MM.1S (cell line): ENCODE results near the gene FAM120B.

Experiments used
- DNase-seq: peaks from one replicate; pipeline ENCODE4 v3.0.0-alpha.2; 2015
- H2AFZ ChIP-seq: fragments of 300-600 bp; sonication (generic); 2 replicates; pipeline ENCODE4 v1.6.0; 2016; ENCODE audit warnings: antibody characterized with exemption, low read length
- H3F3A ChIP-seq: fragments of 300-600 bp; sonication (generic); 2 replicates; pipeline ENCODE4 v1.6.1; 2016; ENCODE audit warnings: mild to moderate bottlenecking, antibody characterized with exemption, low read length, moderate library complexity, mixed read lengths; ENCODE audit not compliant: insufficient read depth
- H3K27ac ChIP-seq: fragments of 300-600 bp; sonication (generic); 2 replicates; pipeline ENCODE4 v1.5.1; 2016; ENCODE audit warnings: mild to moderate bottlenecking, low read length
- H3K27me3 ChIP-seq: fragments of 300-600 bp; sonication (generic); replicated peaks from 2 replicates; pipeline ENCODE4 v1.6.0; 2016; ENCODE audit warnings: low read length; ENCODE audit not compliant: insufficient read depth
- H3K36me3 ChIP-seq: fragments of 300-600 bp; sonication (generic); replicated peaks from 2 replicates; pipeline ENCODE4 v1.6.1; 2016; ENCODE audit warnings: mild to moderate bottlenecking, low read length, mixed read lengths; ENCODE audit not compliant: insufficient read depth
- H3K4me1 ChIP-seq: fragments of 300-600 bp; sonication (generic); 2 replicates; pipeline ENCODE4 v1.6.1; 2016; ENCODE audit warnings: low read length, mixed read lengths
- H3K4me2 ChIP-seq: fragments of 300-600 bp; sonication (generic); 2 replicates; pipeline ENCODE4 v1.6.0; 2016; ENCODE audit warnings: low read depth, low read length
- H3K4me3 ChIP-seq: fragments of 300-600 bp; sonication (generic); 2 replicates; pipeline ENCODE4 v1.5.1; 2016; ENCODE audit warnings: low read length, mixed read lengths
- H3K79me2 ChIP-seq: fragments of 300-600 bp; sonication (generic); 2 replicates; pipeline ENCODE4 v1.6.1; 2016; ENCODE audit warnings: mixed run types, low read length, mixed read lengths
- H3K9ac ChIP-seq: fragments of 300-600 bp; sonication (generic); 2 replicates; pipeline ENCODE4 v1.6.1; 2016; ENCODE audit warnings: low read length, mixed read lengths
- H3K9me2 ChIP-seq: fragments of 300-600 bp; sonication (generic); replicated peaks from 2 replicates; pipeline ENCODE4 v1.6.1; 2016; ENCODE audit warnings: mild to moderate bottlenecking, low read length, mixed read lengths; ENCODE audit not compliant: insufficient read depth
- H3K9me3 ChIP-seq: fragments of 300-600 bp; sonication (generic); replicated peaks from 2 replicates; pipeline ENCODE4 v1.6.1; 2016; ENCODE audit warnings: mild to moderate bottlenecking, low read length, mixed read lengths; ENCODE audit not compliant: insufficient read depth
- H4K20me1 ChIP-seq: fragments of 300-600 bp; sonication (generic); 2 replicates; pipeline ENCODE4 v1.6.1; 2016; ENCODE audit warnings: mild to moderate bottlenecking, low read length, moderate library complexity, mixed read lengths; ENCODE audit not compliant: insufficient read depth
- EZH2 ChIP-seq: fragments of 300-600 bp; sonication (generic); optimal IDR thresholded peaks from 2 replicates; pipeline ENCODE3; 2017; ENCODE audit warnings: low read depth, mild to moderate bottlenecking, antibody characterized with exemption, low read length, mixed read lengths
- EZH2phosphoT487 ChIP-seq: fragments of 300-600 bp; sonication (generic); IDR thresholded peaks from 2 replicates; pipeline ENCODE4 v1.6.1; 2018; ENCODE audit warnings: antibody characterized with exemption, low read length
- TF ChIP-seq, protein P1 (sequence below): fragments of 300-600 bp; sonication (generic); IDR thresholded peaks from 2 replicates; pipeline ENCODE4 v1.5.1; 2016; ENCODE audit warnings: antibody characterized with exemption, low read length, mixed read lengths

Gene FAM120B

GRCh38 chr6:170361335-170361734 is 54.8 kb downstream of the FAM120B start:
- TF ChIP-seq EZH2, result no peak
- TF ChIP-seq, protein P1, sequence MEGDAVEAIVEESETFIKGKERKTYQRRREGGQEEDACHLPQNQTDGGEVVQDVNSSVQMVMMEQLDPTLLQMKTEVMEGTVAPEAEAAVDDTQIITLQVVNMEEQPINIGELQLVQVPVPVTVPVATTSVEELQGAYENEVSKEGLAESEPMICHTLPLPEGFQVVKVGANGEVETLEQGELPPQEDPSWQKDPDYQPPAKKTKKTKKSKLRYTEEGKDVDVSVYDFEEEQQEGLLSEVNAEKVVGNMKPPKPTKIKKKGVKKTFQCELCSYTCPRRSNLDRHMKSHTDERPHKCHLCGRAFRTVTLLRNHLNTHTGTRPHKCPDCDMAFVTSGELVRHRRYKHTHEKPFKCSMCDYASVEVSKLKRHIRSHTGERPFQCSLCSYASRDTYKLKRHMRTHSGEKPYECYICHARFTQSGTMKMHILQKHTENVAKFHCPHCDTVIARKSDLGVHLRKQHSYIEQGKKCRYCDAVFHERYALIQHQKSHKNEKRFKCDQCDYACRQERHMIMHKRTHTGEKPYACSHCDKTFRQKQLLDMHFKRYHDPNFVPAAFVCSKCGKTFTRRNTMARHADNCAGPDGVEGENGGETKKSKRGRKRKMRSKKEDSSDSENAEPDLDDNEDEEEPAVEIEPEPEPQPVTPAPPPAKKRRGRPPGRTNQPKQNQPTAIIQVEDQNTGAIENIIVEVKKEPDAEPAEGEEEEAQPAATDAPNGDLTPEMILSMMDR, result no peak
- no peak for TF ChIP-seq EZH2phosphoT487

DNA sequence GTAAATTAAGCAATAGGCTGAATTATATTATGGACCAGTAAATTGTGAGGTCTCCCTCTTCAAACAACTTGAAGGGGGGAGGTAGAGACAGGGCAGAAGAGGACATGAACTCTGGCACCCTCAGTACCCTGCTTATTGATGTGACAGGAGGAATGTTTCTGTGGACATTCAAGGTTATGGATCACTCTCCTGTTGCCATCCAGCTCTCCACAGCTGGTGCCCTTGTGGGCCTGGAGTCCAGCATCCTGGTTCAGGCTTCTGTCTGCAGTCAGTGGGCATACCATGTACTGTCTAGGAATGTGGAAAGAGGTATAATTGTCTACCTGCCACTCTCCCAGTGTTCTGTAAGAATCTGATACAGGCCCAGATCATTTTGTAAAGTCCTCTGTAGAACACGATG is 55.6 kb downstream of the FAM120B start:
- Histone ChIP-seq H3K27ac (no peak overlapping the region), H2AFZ (no peak overlapping the region), H3K4me2 (no peak overlapping the region), H3F3A (no peaks in the 10 kb centered on the region), H3K9ac (no peak overlapping the region), H4K20me1 (no peaks in the 10 kb centered on the region), H3K36me3 (no peaks in the 10 kb centered on the region), H3K9me3 (no peaks in the 10 kb centered on the region), H3K27me3 (no peaks in the 10 kb centered on the region), H3K9me2 (no peaks in the 10 kb centered on the region), H3K4me3 (no peak overlapping the region), H3K4me1 (no peaks in the 10 kb centered on the region), H3K79me2 (no peaks in the 10 kb centered on the region)
- TF ChIP-seq EZH2 (no peak), EZH2phosphoT487 (no peak)
- TF ChIP-seq, protein P1, result no peak
- no peak for DNase-seq

More at GRCh38 chr6:170361335-170361734, 54.8 kb downstream of the FAM120B start:
- no peaks in the 10 kb centered on the region for H3F3A ChIP-seq
- H3K9me2 ChIP-seq, result no peaks in the 10 kb centered on the region
- no peaks in the 10 kb centered on the region for H3K27me3 ChIP-seq
- no peak overlapping the region for H2AFZ ChIP-seq
- H3K4me1 ChIP-seq, result no peaks in the 10 kb centered on the region
- no peak overlapping the region for H3K4me3 ChIP-seq
- H3K36me3 ChIP-seq, result no peaks in the 10 kb centered on the region
- H3K79me2 ChIP-seq, result no peaks in the 10 kb centered on the region
- DNase-seq, result no peak
- H3K9me3 ChIP-seq, result no peaks in the 10 kb centered on the region
- no peak overlapping the region for H3K27ac ChIP-seq
- no peak overlapping the region for H3K9ac ChIP-seq
- no peaks in the 10 kb centered on the region for H4K20me1 ChIP-seq
- H3K4me2 ChIP-seq, result no peak overlapping the region

GRCh38 chr6:170363255-170363654 is 56.7 kb downstream of the FAM120B start:
- Histone ChIP-seq H3K9ac (no peak overlapping the region), H3K9me3 (no peaks in the 10 kb centered on the region), H3K4me1 (no peaks in the 10 kb centered on the region), H3K4me3 (no peak overlapping the region), H3K27ac (no peak overlapping the region), H2AFZ (no peak overlapping the region), H3K4me2 (no peak overlapping the region), H3K79me2 (no peaks in the 10 kb centered on the region), H3F3A (no peaks in the 10 kb centered on the region), H3K36me3 (no peaks in the 10 kb centered on the region), H3K27me3 (no peaks in the 10 kb centered on the region), H4K20me1 (no peaks in the 10 kb centered on the region), H3K9me2 (no peaks in the 10 kb centered on the region)
- TF ChIP-seq, protein P1, result no peak
- no peak for TF ChIP-seq EZH2phosphoT487
- no peak for TF ChIP-seq EZH2
- DNase-seq, result no peak
